ENCODE results near the gene PAK1IP1.
"Not testable (repeated sequence)": the region's sequence is repeated elsewhere in the genome, so short reads cannot be mapped to it uniquely, and the experiment has no call there.

Gene PAK1IP1

DNA sequence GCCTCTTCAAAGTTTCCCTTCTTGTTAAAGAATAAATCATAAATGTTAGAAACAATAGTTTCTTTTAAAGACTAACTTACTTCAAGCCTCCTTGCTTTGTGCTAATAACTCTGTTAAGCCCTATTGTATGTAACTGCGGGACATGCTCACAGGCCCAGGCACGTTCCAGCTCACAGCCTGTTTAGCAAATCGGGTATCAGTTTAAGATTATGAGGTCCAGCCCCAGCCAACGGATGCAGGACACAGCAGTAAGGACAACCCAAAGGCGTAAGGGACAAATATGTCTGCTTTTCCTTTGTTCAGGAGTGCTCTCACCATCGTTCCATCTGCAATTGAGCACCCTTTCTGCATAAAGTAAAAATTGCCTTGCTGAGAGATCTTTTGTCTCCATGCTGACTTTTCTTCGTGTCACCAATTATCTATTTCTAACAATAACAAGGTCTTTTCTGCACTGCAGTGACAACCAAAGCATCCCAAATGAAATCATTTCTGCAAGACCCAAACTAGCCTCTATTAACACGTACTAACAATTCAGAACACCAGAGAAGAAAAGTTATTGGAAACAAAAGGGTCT is 1.7 kb upstream of the PAK1IP1 start:
- DNase-seq (ENCODE audit: low read depth) = no peak

DNA sequence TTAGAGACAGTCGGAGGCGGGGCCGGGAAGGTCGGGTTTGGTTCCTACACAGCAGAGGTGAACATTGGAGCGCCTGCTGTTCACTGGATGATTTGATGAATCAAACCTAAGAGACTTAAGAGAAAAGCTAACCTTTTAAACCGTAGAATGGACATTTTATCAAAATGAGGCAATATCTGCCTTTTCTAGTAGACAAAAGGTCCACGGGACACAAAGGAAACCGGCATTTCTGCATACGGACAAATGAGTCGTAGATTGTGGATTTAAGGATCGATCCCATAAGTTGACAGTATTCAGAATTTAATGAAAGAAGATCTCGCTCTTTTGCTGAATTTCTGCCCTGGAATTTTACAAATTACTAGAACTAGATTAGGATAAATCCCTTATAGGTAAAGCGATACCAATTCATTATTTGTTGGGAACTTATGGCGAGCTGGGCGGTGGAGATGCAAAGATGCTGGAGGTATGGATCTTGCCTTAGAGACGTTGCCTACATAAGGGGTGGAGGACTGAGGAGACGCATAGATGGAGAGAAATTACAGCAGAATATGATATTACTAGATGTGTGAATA is 400 bp downstream of the PAK1IP1 start:
- DNase-seq (ENCODE audit: low read depth) = no peak

DNA sequence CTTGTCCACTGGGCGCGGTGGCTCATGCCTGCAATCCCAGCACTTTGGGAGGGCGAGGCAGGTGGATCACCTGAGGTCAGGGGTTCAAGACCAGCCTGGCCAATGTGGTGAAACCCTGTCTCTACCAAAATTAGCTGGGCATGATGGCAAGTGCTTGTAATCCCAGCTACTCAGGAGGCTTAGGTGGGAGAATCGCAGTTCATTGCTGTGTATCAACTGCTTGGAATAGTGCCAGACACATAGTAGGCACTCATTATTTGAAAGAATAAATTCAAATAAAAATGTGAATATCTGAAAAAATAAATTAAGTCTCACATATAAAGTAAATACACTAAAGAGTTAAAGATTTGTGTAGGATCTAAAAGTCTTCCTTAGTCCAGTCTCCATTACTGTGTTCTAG is 1.9 kb downstream of the PAK1IP1 start:
- no peak for DNase-seq (ENCODE audit: low read depth)

DNA sequence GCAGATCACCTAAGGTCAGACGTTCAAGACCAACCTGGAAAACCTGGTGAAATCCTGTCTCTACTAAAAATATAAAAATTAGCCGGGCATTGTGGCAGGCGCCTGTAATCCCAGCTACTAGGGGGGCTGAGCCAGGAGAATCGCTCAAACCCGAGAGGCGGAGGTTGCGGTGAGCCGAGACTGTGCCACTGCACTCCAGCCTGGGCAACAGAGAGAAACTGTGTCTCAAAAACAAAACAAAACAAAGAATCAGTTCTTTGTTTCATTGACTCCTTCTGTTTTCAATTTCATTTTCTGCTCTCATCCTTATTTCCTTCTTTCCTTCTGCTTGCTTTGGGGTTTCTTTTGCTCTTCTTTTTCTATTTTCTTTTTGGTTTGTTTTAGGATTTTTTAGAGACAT is 19.2 kb downstream of the PAK1IP1 start:
- no peak for DNase-seq (ENCODE audit: low read depth)

DNA sequence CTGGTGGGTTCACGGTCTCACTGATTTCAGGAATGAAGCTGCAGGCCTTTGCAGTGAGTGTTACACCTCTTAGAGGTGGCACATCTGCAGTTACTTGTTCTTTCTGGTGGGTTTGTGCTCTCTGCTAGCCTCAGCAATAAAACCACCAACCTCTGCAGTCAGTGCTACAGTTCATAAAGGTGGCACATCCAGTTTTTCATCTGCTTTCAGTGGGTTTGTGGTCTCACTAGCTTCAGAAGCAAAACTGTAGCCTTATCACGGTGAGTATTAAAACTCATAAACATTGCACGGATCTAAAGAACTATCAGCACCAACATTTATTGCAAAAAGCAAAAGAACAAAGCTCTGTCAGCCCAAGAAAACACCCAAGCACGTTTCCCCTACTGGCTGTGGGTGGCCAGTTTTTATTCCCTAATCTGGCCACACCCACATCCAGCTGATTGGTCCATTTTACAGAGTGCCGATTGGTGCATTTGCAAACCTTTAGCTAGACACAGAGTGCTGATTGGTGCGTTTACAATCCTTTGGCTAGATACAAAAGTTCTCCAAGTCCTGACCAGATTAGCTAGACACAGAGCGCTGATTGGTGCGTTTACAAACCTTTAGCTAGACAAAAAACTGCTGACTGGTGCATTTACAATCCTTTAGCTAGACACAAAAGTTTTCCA is 24.7 kb downstream of the PAK1IP1 start:
- DNase-seq (ENCODE audit: low read depth) = peak; percentile 10

DNA sequence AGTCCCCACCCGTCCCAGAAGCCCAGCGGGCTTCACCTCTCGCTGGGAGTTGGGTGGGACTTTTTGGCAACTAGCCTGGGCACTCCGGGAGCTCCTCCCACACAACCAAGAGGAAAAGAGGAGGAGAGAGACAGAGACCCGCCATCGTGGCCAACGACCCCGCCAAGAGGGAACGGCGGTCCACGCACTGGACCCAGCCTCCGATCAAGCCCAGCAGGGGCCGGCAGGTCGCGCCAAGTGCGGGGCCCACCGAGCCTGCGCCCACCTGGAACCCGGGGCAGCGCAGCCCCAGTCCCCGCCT is 25.1 kb downstream of the PAK1IP1 start:
- DNase-seq (ENCODE audit: low read depth) = no peak

DNA sequence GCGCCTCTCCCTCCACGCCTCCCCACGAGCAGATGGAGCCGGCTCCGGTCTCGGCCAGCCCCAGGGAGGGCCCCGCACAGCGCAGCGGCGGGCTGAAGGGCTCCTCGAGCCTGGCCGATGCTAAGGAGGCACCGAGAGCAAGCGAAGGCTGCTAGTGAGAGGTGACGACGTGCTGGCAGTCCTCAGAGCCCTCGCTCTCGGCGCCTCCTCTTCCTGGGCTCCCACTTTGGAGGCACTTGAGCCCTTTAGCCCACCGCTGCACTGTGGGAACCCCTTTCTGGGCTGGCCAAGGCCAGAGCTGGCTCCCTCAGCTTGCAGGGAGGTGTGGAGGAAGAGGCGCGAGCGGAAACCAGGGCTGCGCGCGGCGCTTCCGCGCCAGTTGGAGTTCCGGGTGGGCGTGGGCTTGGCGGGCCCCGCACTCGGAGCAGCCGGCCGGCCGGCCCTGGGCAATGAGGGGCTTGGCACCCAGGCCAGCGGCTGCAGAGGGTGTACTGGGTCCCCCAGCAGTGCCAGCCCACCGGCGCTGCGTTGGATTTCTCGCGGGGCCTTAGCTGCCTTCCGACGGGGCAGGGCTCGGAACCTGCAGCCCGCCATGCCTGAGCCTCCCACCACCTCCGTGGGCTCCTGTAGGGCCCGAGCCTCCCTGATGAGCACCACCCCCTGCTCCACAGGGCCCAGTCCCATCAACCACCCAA is 25.6 kb downstream of the PAK1IP1 start:
- peak; percentile 40 for DNase-seq (ENCODE audit: low read depth)

DNA sequence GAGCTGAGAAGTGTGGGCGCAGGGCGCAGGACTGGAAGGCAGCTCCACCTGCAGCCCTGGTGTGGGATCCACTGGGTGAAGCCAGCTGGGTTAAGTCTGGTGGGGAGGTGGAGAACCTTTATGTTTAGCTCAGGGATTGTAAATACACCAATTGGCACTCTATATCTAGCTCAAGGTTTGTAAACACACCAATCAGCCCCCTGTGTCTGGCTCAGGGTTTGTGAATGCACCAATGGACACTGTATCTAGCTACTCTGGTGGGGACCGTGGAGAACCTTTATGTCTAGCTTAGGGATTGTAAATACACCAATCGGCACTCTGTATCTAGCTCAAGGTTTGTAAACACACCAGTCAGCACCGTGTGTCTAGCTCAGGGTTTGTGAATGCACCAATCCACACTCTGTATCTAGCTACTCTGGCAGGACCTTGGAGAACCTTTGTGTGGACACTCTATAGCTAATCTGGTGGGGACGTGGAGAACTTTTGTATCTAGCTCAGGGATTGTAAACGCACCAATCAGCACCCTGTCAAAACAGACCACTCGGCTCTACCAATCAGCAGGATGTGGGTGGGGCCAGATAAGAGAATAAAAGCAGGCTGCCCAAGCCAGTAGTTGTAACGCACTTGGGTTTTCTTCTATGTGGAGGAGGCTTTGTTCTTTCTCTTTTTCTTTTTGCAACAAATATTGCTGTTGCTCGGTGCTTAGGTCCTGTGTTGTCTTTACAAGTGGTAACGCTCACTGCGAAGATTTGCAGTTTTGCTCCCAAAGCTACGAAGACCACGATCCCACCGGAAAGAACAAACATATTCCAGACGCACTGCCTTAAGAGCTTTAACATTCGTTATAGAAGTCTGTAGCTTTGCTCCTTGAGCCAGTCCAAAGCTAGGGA is 26.4 kb downstream of the PAK1IP1 start:
- DNase-seq (ENCODE audit: low read depth) = not testable (repeated sequence)

DNA sequence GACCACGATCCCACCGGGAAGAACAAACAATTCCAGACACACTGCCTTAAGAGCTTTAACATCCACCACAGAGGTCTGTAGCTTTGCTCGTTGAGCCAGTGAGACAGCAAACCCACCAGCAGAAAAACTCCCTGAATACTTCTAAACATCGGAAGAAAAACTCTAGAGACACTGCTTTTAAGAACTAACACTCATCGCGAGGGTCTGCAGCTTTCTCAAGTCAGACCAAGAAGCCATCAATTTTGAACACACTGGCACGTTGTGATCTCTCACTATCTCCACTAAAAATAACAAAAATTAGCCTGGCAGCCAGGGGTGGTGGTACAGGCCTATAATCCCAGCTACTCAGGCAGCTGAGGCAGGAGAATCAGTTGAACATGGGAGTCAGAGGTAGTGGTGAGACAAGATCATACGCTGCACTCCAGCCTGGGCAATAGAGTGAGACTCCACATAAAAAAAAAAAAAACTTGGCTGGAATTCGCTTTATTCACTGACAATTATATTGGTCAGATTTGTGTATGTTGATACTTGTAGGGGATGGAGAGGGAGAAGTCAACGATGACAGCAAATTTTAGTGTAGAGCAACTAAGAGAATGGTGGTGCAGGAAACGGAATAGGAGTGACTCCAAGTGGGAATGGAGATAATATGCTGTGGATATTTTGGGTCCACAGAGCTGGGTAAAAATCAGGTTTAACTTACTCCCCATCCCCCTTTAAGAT is 27.2 kb downstream of the PAK1IP1 start:
- DNase-seq (ENCODE audit: low read depth) = no peak

DNA sequence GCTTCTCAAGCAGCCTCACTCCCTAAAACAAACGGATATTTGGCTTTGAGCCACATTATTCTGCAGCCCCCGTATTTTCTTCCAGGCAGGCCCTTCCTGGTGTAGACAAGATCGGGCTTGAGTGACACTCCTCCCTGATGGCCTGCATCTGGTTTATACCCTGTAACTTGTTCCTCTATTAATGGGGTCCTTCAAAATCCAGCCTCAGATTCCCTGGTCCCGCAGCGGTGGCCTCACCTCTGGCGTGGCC is 27.7 kb downstream of the PAK1IP1 start:
- DNase-seq (ENCODE audit: low read depth) = no peak

DNA sequence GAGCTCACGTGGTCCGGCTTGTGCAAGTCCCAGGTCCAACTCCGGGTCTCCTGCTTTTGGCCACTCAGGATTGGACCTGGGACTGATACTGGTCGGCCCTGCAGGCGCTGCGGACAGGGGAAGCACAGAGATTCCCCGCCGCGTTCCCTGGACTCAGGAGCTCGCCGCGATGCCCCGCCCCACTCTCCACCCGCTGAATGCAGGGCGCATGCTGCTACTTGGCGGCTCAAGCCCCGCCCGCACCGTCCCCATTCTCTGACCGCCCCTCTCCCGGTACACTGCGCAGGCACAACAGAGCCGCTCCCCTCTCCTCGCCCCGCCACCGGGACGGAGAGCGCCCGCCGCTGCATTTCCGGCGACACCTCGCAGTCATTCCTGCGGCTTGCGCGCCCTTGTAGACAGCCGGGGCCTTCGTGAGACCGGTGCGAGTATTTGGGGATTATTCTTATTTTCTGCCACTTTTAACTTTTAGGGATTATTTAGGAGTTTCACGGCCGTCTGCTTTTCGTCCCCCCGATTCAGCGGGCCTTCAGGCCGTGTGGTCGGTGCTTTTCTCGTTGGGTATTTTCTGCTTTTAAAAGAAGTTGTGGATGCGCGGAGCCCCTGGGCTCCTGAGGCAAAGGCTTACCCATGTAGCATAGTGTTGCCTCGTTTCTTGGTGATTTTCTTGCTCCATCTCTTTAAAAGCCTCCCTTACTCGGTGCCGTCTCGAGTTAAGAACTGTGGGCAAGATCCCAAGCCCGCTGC is 28.2 kb downstream of the PAK1IP1 start, which contains the start of gene TMEM14C:
Gene TMEM14C (plus strand): TSS at position 251 of the 747 bp plus-strand sequence. CDS start 1,544 bp downstream, outside the sequence.
- DNase-seq (ENCODE audit: low read depth) = peak; percentile 75

DNA sequence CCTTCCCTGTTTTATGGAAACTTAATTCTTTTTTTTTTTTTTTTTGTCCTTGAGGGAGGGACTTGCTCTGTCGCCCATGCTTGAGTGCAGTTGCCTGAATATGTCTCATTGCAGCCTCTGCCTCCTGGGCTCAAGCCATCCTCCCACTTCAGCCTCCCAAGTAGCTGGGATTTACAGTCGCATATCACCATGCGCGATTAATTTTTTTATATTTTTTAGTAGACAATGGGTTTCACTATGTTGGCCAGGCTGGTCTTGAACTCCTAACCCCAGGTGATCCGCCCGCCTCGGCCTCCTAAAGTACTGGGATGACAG is 28.8 kb downstream of the PAK1IP1 start:
- DNase-seq (ENCODE audit: low read depth) = no peak

DNA sequence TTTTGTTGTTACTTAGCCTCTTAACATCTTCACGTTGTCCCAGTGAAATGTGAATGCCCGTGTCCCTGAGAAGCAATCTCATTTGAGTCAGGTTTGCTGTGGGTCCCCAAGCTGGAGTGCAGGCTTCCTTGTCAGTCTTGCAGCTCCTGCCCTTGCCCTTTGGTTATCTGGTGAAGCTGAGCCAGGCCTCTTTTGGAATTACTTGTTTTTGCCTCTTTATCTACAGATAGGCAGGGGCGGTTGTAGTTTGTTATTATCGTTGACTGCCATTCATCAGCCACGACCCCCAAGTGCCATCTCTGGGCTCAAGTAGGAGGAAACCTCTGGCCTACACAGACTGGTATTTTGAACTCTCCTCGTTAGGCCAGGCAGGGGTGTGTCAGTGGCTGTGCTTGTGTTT is 30.3 kb downstream of the PAK1IP1 start:
- no peak for DNase-seq (ENCODE audit: low read depth)

DNA sequence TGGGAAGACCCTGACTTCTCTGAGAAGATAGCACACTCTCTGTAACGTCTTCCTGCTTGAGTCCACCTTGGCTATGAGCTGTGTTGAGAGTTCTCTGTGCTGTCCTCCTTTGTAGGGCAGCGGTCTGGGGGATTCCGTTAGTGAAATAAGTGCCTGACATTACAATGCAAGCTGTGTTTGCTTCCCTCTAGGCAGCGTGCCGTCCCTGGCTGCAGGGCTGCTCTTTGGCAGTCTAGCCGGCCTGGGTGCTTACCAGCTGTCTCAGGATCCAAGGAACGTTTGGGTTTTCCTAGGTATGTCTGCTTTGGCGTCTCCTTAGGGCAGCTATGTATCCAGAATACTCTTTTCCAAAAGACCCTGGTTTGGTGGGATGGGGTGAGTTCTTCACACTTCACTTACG is 30.9 kb downstream of the PAK1IP1 start:
- DNase-seq (ENCODE audit: low read depth) = no peak

DNA sequence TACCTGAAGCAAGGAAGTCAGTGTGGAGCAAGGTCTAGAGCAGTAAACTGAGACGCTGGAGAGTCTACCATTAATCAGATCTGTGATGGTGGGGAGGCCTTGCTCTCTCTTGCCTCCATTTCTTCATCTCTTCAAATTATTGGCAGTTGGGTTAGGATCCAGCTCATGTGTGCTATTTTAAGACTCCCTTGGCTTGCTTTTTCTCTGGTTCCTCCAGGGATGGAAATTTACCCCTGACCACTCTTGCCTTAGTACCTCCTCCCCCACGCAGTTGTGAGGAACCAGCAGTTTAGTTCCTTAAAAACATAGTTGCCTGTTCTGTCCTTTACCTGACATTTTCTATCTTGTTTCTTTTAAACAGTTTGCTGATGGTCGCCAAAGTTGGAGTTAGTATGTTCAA is 35.5 kb downstream of the PAK1IP1 start:
- no peak for DNase-seq (ENCODE audit: low read depth)

DNA sequence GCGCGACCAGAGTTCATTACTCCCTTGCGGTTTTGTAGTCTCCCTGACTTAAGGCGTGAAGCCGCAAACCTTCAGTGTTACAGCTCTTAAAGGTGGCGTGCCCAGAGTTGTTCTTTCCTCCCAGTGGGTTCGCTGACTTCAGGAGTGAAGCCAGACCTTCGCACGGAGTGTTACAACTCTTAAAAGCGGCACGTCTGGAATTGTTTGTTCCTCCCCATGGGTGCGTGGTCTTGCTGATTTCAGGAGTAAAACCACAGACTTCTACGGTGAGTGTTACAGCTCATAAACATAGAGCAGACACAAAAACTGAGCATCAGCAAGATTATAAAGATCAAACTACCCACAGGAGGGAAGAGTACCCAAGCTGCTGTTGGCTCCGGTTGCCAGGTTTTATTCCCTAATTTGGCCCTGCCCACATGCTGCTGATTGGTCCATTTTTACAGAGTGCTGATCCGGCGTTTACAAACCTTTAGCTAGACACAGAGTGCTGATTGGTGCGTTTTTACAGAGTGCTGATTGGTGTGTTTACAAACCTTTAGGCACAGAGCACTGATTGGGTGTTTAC is 38.5 kb downstream of the PAK1IP1 start:
- no peak for DNase-seq (ENCODE audit: low read depth)

DNA sequence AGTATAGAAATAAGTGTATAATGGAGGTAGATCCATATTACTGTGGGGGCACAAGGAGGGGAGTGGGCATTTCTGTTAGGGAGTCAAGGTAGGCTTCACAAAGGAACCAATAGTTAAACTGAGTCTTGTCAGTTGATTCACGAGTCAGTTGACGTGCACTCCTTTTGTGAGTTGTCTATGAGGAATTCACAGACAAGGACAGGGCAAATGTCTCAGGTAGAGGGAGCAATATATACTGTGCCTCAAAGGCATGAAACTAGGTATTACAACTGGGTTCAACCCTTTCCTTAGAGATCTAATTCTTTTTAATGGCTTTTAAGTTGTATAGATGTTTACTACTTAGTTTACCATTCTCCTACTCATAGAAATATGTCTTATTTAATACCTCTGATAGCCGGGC is 39.1 kb downstream of the PAK1IP1 start:
- no peak for DNase-seq (ENCODE audit: low read depth)

DNA sequence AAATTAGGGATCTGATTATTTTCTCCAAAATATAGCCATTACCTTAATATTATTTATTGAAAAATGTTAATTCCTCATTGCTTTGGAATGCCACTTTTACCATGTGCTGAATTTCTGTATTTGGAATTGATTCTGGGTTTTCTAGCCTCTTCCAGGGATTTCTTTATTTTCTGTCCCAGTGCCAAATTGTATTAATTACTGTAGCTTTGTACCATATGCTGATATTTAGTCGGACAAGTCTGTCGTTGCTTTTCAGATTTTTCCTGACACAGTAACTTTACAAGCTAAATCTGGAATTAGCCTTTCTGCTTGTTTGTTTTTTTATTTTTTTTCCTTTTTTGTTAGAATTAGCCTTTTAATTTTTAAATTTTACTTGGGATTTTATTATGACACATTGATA is 42.0 kb downstream of the PAK1IP1 start:
- no peak for DNase-seq (ENCODE audit: low read depth)

DNA sequence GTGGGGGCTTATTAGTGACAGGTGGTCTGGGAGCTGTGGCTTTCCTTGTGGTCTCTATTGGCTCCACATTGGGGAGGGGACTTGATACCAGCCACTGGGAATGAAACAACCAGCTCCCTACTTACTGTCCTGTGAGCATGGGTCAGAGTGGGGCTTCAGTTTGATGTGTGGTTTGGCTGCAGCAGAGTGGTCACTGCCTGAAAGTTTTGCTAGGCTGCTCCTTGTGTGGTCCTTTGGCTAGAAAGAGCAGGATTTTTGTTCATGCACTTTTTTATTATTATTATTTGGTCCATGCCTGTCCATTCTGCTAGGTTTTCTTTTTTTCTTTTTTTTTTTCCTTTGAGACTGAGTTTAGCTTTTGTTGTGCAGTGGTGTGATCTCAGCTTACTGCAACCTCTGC is 45.3 kb downstream of the PAK1IP1 start:
- no peak for DNase-seq (ENCODE audit: low read depth)

DNA sequence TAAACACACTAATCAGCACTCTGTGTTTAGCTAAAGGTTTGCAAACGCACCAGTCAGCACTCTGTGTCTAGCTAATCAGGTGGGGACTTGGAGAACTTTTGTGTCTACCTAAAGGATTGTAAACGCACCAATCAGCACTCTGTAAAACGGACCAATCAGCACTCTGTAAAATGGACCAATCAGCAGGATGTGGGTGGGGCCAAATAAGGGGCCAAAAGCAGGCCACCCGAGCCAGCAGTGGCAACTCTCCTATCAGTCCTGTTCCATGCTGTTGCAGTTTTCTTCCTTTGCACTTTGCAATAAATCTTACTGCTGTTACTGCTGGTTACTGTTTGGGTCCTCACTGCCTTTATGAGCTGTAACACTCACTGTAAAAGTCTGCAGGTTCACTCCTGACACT is 46.9 kb downstream of the PAK1IP1 start:
- DNase-seq (ENCODE audit: low read depth) = not testable (repeated sequence)

DNA sequence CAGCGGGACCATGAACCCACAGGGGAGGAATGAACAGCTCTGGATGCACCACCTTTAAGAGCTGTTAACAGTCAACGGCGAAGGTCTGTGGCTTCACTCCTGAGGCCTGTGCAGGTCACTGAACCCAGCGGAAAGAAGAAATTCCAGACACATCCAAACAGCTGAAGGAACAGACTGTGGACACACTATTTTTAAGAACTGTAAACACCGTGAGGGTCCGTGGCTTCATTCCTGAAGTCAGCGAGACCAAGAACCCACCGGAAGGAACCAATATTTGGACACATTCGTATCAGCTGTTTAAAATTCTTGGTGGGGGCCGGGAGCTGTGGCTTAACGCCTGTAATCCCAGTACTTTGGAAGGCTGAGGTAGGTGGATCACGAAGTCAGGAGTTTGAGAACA is 47.5 kb downstream of the PAK1IP1 start:
- DNase-seq (ENCODE audit: low read depth) = no peak
